ENCODE data around the gene ANKRD45. TPM values are rescaled to one million over a fixed set of nuclear protein-coding genes. Genes with fewer than 3 reads are reported as not detected.
"Not testable (repeated sequence)": the region's sequence is repeated elsewhere in the genome, so short reads cannot be mapped to it uniquely, and the experiment has no call there.

The ANKRD45 gene
- total RNA-seq, 1 donor from 2014 or later, result 3.1 TPM

DNA sequence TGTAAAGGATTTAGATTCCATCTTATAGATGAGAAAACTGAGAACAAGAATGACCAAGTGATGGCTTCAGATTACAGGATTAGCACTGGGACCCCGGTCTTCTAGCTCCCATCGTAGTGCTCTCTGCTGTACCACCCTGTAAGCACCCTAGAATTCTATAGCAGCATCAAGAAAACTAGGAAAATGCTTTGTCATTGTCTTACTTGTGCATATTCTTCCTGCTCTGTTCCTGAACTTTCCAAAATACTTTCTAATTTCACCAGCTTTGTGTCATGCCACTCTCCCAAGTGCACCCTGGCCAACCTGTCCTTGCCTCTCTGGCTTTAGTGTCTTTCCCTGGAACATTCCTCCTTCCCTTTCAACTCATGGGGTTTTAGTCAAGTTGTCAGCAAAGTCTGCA, 39.1 kb upstream of the ANKRD45 start:
- TF ChIP-seq, protein P1, sequence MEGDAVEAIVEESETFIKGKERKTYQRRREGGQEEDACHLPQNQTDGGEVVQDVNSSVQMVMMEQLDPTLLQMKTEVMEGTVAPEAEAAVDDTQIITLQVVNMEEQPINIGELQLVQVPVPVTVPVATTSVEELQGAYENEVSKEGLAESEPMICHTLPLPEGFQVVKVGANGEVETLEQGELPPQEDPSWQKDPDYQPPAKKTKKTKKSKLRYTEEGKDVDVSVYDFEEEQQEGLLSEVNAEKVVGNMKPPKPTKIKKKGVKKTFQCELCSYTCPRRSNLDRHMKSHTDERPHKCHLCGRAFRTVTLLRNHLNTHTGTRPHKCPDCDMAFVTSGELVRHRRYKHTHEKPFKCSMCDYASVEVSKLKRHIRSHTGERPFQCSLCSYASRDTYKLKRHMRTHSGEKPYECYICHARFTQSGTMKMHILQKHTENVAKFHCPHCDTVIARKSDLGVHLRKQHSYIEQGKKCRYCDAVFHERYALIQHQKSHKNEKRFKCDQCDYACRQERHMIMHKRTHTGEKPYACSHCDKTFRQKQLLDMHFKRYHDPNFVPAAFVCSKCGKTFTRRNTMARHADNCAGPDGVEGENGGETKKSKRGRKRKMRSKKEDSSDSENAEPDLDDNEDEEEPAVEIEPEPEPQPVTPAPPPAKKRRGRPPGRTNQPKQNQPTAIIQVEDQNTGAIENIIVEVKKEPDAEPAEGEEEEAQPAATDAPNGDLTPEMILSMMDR (conservative IDR thresholded peaks at IDR 0.05), result no peak
- H3K4me3 Mint-ChIP-seq, result no peak overlapping the region
- peaks cover 47% of the 10 kb centered on the region for H3K27me3 Mint-ChIP-seq
- H3K4me1 Mint-ChIP-seq (ENCODE audit: unreplicated experiment), result no peaks in the 10 kb centered on the region
- H3K36me3 Mint-ChIP-seq, result no peaks in the 10 kb centered on the region
- H3K9me3 Mint-ChIP-seq, result no peaks in the 10 kb centered on the region
- H3K27ac Mint-ChIP-seq, result no peak overlapping the region
- no peak for DNase-seq (ENCODE audit: extremely low spot score, unreplicated experiment)

DNA sequence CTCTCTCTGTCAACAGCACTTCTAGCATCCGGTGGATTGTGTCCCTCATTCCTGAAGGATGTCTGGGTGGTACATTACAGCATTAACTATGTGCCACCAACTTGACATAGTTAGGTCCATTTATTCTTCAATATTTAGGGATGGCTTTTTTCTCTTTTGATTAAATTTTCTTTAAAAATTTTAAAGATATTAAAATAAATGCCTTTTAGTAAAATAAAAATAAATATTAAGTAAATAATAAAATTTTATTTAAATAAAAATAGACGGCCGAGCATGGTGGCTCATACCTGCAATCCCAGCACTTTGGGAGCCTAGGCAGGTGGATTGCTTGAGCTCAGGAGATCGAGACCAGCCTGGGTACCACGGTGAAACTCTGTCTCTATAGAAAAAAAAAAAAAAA, 35.5 kb upstream of the ANKRD45 start:
- Mint-ChIP-seq H3K4me3 (no peak overlapping the region), H3K9me3 (no peaks in the 10 kb centered on the region), H3K27ac (no peak overlapping the region), H3K27me3 (peaks cover 30% of the 10 kb centered on the region), H3K4me1 (ENCODE audit: unreplicated experiment) (no peaks in the 10 kb centered on the region), H3K36me3 (no peaks in the 10 kb centered on the region)
- TF ChIP-seq, protein P1 (conservative IDR thresholded peaks at IDR 0.05), result no peak
- DNase-seq (ENCODE audit: extremely low spot score, unreplicated experiment), result no peak

DNA sequence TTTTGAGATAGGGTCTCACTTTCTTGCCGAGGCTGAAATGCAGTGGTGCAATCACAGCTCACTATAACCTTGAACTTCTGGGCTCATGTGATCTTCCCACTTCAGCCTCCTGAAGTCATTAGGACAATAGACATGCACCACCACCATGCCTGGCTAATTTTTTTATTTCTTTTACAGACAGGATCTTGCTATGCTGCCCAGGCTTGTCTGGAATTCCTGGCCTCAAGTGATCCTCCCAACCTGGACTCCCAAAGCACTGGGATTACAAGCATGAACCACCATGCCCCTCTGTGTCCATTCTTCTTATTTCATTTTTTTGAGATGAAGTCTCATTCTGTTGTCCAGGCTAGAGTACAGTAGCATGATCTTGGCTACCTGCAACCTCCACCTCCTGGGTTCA, 33.1 kb upstream of the ANKRD45 start:
- H3K36me3 Mint-ChIP-seq, result no peaks in the 10 kb centered on the region

DNA sequence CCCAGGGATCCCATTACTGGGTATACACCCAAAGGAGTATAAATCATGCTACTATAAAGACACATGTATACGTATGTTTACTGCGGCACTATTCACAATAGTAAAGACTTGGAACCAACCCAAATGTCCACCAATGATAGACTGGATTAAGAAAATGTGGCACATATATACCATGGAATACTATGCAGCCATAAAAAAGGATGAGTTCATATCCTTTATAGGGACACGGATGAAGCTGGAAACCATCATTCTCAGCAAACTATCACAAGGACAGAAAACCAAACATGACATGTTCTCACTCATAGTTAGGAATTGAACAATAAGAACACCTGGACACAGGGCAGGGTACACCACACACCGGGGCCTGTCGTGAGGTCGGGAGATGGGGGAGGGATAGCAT, 31.6 kb upstream of the ANKRD45 start:
- not testable (repeated sequence) for DNase-seq (ENCODE audit: extremely low spot score, unreplicated experiment); H3K9me3 Mint-ChIP-seq; H3K4me1 Mint-ChIP-seq (ENCODE audit: unreplicated experiment); H3K27ac Mint-ChIP-seq; H3K36me3 Mint-ChIP-seq; H3K4me3 Mint-ChIP-seq
- peaks cover 11% of the 10 kb centered on the region for H3K27me3 Mint-ChIP-seq

More for the DNA sequence above, 33.1 kb upstream of the ANKRD45 start:
- H3K27me3 Mint-ChIP-seq, result peaks cover 16% of the 10 kb centered on the region
- TF ChIP-seq, protein P1 (conservative IDR thresholded peaks at IDR 0.05), result no peak
- H3K4me1 Mint-ChIP-seq (ENCODE audit: unreplicated experiment), result no peaks in the 10 kb centered on the region
- H3K27ac Mint-ChIP-seq, result no peak overlapping the region
- no peak overlapping the region for H3K4me3 Mint-ChIP-seq
- no peak for DNase-seq (ENCODE audit: extremely low spot score, unreplicated experiment)
- no peaks in the 10 kb centered on the region for H3K9me3 Mint-ChIP-seq

DNA sequence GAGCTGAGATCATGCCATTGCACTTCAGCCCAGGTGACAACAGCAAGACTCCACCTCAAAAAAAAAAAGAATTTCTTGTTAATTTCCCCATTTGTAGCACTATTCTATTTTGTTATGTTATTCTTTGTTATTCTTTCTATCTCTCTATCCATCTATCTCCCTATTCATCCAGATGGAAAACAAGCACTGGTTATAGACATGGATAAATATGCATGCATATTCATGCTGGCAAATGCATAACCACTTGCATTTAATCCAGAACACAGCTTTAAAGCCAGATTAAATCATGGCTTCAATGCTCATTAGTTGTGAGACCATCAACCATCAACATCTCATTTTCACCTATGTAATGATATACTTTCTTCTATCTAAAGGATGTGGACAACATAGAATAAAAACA, 23.6 kb upstream of the ANKRD45 start:
- no peak for DNase-seq (ENCODE audit: extremely low spot score, unreplicated experiment)
- no peak overlapping the region for H3K4me3 Mint-ChIP-seq
- H3K27me3 Mint-ChIP-seq, result peaks cover 13% of the 10 kb centered on the region
- H3K27ac Mint-ChIP-seq, result no peak overlapping the region
- TF ChIP-seq, protein P1 (conservative IDR thresholded peaks at IDR 0.05), result no peak
- no peaks in the 10 kb centered on the region for H3K4me1 Mint-ChIP-seq (ENCODE audit: unreplicated experiment)
- no peaks in the 10 kb centered on the region for H3K9me3 Mint-ChIP-seq
- no peaks in the 10 kb centered on the region for H3K36me3 Mint-ChIP-seq

DNA sequence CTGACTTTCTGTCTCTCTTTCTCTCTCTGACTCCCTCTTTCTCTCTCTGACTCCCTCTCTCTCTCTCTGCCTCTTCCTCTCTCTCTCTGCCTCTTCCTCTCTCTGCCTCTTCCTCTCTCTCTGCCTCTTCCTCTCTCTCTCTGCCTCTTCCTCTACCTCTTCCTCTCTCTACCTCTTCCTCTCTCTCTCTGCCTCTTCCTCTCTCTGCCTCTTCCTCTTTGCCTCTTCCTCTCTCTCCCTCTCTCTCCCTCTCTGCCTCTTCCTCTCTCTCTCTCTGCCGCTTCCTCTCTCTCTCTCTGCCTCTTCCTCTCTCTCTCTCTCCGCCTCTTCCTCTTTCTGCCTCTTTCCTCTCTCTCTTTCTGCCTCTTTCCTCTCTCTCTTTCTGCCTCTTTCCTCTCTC, 18.6 kb upstream of the ANKRD45 start:
- Mint-ChIP-seq H3K27ac (no peak overlapping the region), H3K9me3 (no peaks in the 10 kb centered on the region), H3K4me3 (no peak overlapping the region), H3K36me3 (no peaks in the 10 kb centered on the region), H3K4me1 (ENCODE audit: unreplicated experiment) (peaks cover 9% of the 10 kb centered on the region), H3K27me3 (peaks cover 14% of the 10 kb centered on the region)
- DNase-seq (ENCODE audit: extremely low spot score, unreplicated experiment), result no peak
- TF ChIP-seq, protein P1 (conservative IDR thresholded peaks at IDR 0.05), result no peak

DNA sequence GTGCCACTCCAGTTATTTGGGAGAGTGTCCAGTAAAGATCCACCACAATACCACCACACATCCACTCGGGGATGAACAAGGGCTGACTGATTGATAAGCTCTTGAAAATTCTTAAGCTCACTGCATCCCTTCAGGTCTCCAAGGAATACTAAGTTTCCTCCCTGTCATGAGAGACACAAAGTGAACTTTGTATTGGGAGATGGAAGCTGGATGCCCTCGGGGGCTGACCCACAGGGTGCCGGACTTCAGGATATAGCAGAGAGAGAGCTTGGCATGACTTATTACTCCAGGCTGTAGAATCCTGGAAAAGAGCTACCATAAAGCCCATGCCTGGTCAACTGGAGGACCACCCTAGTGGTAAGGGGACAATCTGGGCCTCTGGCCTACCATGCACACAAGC, 15.5 kb upstream of the ANKRD45 start:
- not testable (repeated sequence) for DNase-seq (ENCODE audit: extremely low spot score, unreplicated experiment); H3K9me3 Mint-ChIP-seq; H3K36me3 Mint-ChIP-seq; H3K4me3 Mint-ChIP-seq; H3K27ac Mint-ChIP-seq; H3K4me1 Mint-ChIP-seq (ENCODE audit: unreplicated experiment)
- H3K27me3 Mint-ChIP-seq, result peaks cover 13% of the 10 kb centered on the region

DNA sequence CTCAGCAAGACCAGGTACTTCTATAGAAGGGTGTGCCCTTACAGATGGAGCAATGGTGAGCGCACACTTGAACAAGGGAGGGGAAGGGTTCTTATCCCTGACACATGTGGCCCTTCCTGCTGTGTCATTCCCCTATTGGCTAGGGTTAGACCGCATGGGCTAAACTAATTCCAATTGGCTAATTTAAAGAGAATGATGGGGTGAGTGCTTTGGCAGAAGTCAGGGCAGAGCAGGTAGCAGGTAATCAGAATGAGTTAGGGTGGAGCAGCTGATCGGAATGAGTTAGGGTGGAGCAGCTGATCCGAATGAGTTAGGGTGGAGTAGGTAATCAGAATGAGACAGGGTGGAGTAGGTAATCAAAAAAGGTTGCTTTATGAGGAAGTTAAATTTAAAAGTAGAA, 14.2 kb upstream of the ANKRD45 start:
- H3K36me3 Mint-ChIP-seq; DNase-seq (ENCODE audit: extremely low spot score, unreplicated experiment); H3K9me3 Mint-ChIP-seq; H3K4me1 Mint-ChIP-seq (ENCODE audit: unreplicated experiment); H3K4me3 Mint-ChIP-seq; H3K27me3 Mint-ChIP-seq: not testable (repeated sequence)
- peak overlapping the region; percentile 35 for H3K27ac Mint-ChIP-seq

Measured in type B pancreatic cell (in vitro differentiated cells).